HEK293 (cell line): Measurements from ENCODE around the gene DISP3.

Experiments
- CTCF ChIA-PET: fragments of 350-600 bp; formaldehyde crosslinking; extraction: SDS; loops from one replicate; lab custom pipeline; 2021; ENCODE audit warnings: antibody characterized with exemption; lab: Yijun Ruan, JAX
- POLR2A ChIA-PET: fragments of 300-600 bp; formaldehyde crosslinking; extraction: SDS; loops from one replicate; lab custom pipeline; 2020; ENCODE audit warnings: antibody characterized with exemption, inconsistent platforms; lab: Yijun Ruan, JAX
- H3K27ac ChIP-seq: fragments of 200-500 bp; sonication (Bioruptor generic); 2 replicates; pipeline ENCODE4 v1.5.1; 2014; ENCODE audit warnings: low read depth, low read length, control low read depth, inconsistent platforms; ENCODE audit errors: extremely low read depth
- H3K36me3 ChIP-seq, 2 experiments: fragments of 200-500 bp in 1 of 2; sonication (Bioruptor generic) in 1 of 2; 1 replicate in 1 of 2; 2 replicates in 1 of 2; pipeline ENCODE4 v1.5.1; 2014 to 2017; ENCODE audit warnings: inconsistent platforms in 2 of 2, low read length in 2 of 2; ENCODE audit not compliant: control insufficient read depth in 2 of 2, insufficient read depth in 1 of 2
- H3K4me1 ChIP-seq: fragments of 200-500 bp; sonication (Bioruptor generic); 2 replicates; pipeline ENCODE4 v1.5.1; 2014; ENCODE audit warnings: mild to moderate bottlenecking, low read length, inconsistent platforms; ENCODE audit not compliant: control insufficient read depth, insufficient read depth
- H3K4me3 ChIP-seq: 2 replicates; pipeline ENCODE4 v1.5.1; 2011; ENCODE audit warnings: low read depth, mild to moderate bottlenecking, control low read depth, low read length, moderate library complexity
- H3K9me3 ChIP-seq: fragments of 200-500 bp; sonication (Bioruptor generic); 2 replicates; pipeline ENCODE4 v1.5.1; 2014; ENCODE audit warnings: low read depth, low read length, inconsistent platforms; ENCODE audit not compliant: control insufficient read depth, insufficient read depth
- BCL11A ChIP-seq: fragments of 450-650 bp; formaldehyde crosslinking; IDR thresholded peaks from 2 replicates; pipeline ENCODE4 v1.5.1; 2016; ENCODE audit warnings: low read depth, missing biosample characterization, missing genetic modification characterization
- BCL6B ChIP-seq: fragments of 450-650 bp; formaldehyde crosslinking; IDR thresholded peaks from 2 replicates; pipeline ENCODE4 v1.5.1; 2017; ENCODE audit warnings: missing biosample characterization, missing genetic modification characterization
- GLI2 ChIP-seq: fragments of 450-650 bp; formaldehyde crosslinking; IDR thresholded peaks from 2 replicates; pipeline ENCODE4; 2017; ENCODE audit warnings: missing biosample characterization, missing genetic modification characterization, low read depth, borderline replicate concordance
- IKZF3 ChIP-seq: fragments of 450-650 bp; IDR thresholded peaks from 2 replicates; pipeline ENCODE4 v1.5.0; 2018; ENCODE audit warnings: missing biosample characterization, mild to moderate bottlenecking, missing genetic modification characterization, moderate library complexity
- INSM2 ChIP-seq: fragments of 450-650 bp; formaldehyde crosslinking; IDR thresholded peaks from 2 replicates; pipeline ENCODE4 v1.5.1; 2016; ENCODE audit warnings: missing biosample characterization, missing genetic modification characterization
- KLF17 ChIP-seq: fragments of 450-650 bp; formaldehyde crosslinking; IDR thresholded peaks from 2 replicates; pipeline ENCODE4 v1.5.1; 2016; ENCODE audit warnings: missing biosample characterization, missing genetic modification characterization
- KLF8 ChIP-seq: fragments of 450-650 bp; formaldehyde crosslinking; IDR thresholded peaks from 2 replicates; pipeline ENCODE4 v1.5.1; 2016; ENCODE audit warnings: missing biosample characterization, missing genetic modification characterization
- MEIS1 ChIP-seq: sonication (generic); formaldehyde crosslinking; IDR thresholded peaks from 2 replicates; pipeline ENCODE4 v1.8.1; 2022; ENCODE audit warnings: missing genetic modification reagents, mild to moderate bottlenecking, borderline replicate concordance
- WT1 ChIP-seq: fragments of 450-650 bp; formaldehyde crosslinking; IDR thresholded peaks from 2 replicates; pipeline ENCODE4 v1.5.1; 2016; ENCODE audit warnings: missing biosample characterization, missing genetic modification characterization
- YY2 ChIP-seq: fragments of 450-650 bp; formaldehyde crosslinking; IDR thresholded peaks from 2 replicates; pipeline ENCODE4 v1.5.1; 2016; ENCODE audit warnings: missing biosample characterization, missing genetic modification characterization
- ZBTB44 ChIP-seq: fragments of 450-650 bp; IDR thresholded peaks from 2 replicates; pipeline ENCODE4 v1.5.1; 2018; ENCODE audit warnings: missing biosample characterization, mild to moderate bottlenecking, missing genetic modification characterization
- ZBTB8A ChIP-seq: fragments of 450-650 bp; formaldehyde crosslinking; IDR thresholded peaks from 2 replicates; pipeline ENCODE4 v1.5.1; 2016; ENCODE audit warnings: missing biosample characterization, missing genetic modification characterization
- ZNF157 ChIP-seq: fragments of 450-650 bp; formaldehyde crosslinking; IDR thresholded peaks from 2 replicates; pipeline ENCODE4 v1.5.1; 2016; ENCODE audit warnings: missing biosample characterization, missing genetic modification characterization
- ZNF221 ChIP-seq: fragments of 450-650 bp; formaldehyde crosslinking; IDR thresholded peaks from 2 replicates; pipeline ENCODE4 v1.5.1; 2017; ENCODE audit warnings: missing biosample characterization, missing genetic modification characterization, borderline replicate concordance
- ZNF362 ChIP-seq: fragments of 450-650 bp; formaldehyde crosslinking; IDR thresholded peaks from 2 replicates; pipeline ENCODE4 v1.5.1; 2016; ENCODE audit warnings: missing biosample characterization, missing genetic modification characterization
- ZNF37A ChIP-seq: fragments of 450-650 bp; IDR thresholded peaks from 2 replicates; pipeline ENCODE4 v1.5.1; 2018; ENCODE audit warnings: missing biosample characterization, missing genetic modification characterization
- ZNF449 ChIP-seq: fragments of 450-650 bp; formaldehyde crosslinking; IDR thresholded peaks from 2 replicates; pipeline ENCODE4 v1.5.1; 2017; ENCODE audit warnings: missing biosample characterization, mild to moderate bottlenecking, missing genetic modification characterization, moderate library complexity
- ZNF48 ChIP-seq: fragments of 450-650 bp; formaldehyde crosslinking; IDR thresholded peaks from 2 replicates; pipeline ENCODE4 v1.5.1; 2016; ENCODE audit warnings: missing biosample characterization, missing genetic modification characterization
- ZNF501 ChIP-seq: fragments of 450-650 bp; formaldehyde crosslinking; IDR thresholded peaks from 2 replicates; pipeline ENCODE4 v1.5.1; 2016; ENCODE audit warnings: missing biosample characterization, missing genetic modification characterization
- ZNF529 ChIP-seq: fragments of 450-650 bp; formaldehyde crosslinking; IDR thresholded peaks from 2 replicates; pipeline ENCODE4 v1.5.1; 2017; ENCODE audit warnings: missing genetic modification characterization, missing biosample characterization; ENCODE audit not compliant: insufficient replicate concordance
- ZNF561 ChIP-seq: fragments of 450-650 bp; IDR thresholded peaks from 2 replicates; pipeline ENCODE4 v1.5.1; 2018; ENCODE audit warnings: missing biosample characterization, missing genetic modification characterization, borderline replicate concordance
- ZNF585B ChIP-seq: fragments of 450-650 bp; formaldehyde crosslinking; IDR thresholded peaks from 2 replicates; pipeline ENCODE4 v1.5.1; 2016; ENCODE audit warnings: missing biosample characterization, missing genetic modification characterization
- ZNF600 ChIP-seq: fragments of 450-650 bp; formaldehyde crosslinking; IDR thresholded peaks from 2 replicates; pipeline ENCODE4 v1.5.1; 2016; ENCODE audit warnings: missing biosample characterization, missing genetic modification characterization
- ZNF629 ChIP-seq: fragments of 450-650 bp; formaldehyde crosslinking; IDR thresholded peaks from 2 replicates; pipeline ENCODE4 v1.5.1; 2017; ENCODE audit warnings: missing biosample characterization, missing genetic modification characterization
- ZNF777 ChIP-seq: fragments of 450-650 bp; formaldehyde crosslinking; IDR thresholded peaks from 2 replicates; pipeline ENCODE4 v1.5.1; 2017; ENCODE audit warnings: missing biosample characterization, missing genetic modification characterization, borderline replicate concordance
- ZSCAN16 ChIP-seq: fragments of 450-650 bp; formaldehyde crosslinking; IDR thresholded peaks from 2 replicates; pipeline ENCODE4 v1.5.1; 2016; ENCODE audit warnings: missing biosample characterization, missing genetic modification characterization
- ZSCAN23 ChIP-seq: fragments of 450-650 bp; formaldehyde crosslinking; IDR thresholded peaks from 2 replicates; pipeline ENCODE4 v1.5.1; 2016; ENCODE audit warnings: missing biosample characterization, missing genetic modification characterization
- ZXDB ChIP-seq: fragments of 450-650 bp; formaldehyde crosslinking; IDR thresholded peaks from 2 replicates; pipeline ENCODE4 v1.5.1; 2016; ENCODE audit warnings: missing biosample characterization, missing genetic modification characterization

Gene DISP3

GRCh38 chr1:11505591-11506538 lies 26.9 kb downstream of the DISP3 start (continued):
- TF ChIP-seq BCL6B (tag by site-specific recombination), result no peak
- TF ChIP-seq IKZF3 (tag by site-specific recombination), result no peak
- TF ChIP-seq WT1, result no peak
- TF ChIP-seq ZNF37A (tag by site-specific recombination), result no peak
- TF ChIP-seq MEIS1 (CRISPR knock-in tag), result no peak
- TF ChIP-seq BCL11A (tag by site-specific recombination), result no peak
- no peak for TF ChIP-seq ZNF48
- no peak for TF ChIP-seq ZNF157 (tag by site-specific recombination)
- no peak for TF ChIP-seq ZSCAN16
- no peak for TF ChIP-seq ZNF629 (tag by site-specific recombination)
- TF ChIP-seq INSM2 (tag by site-specific recombination), result no peak
- TF ChIP-seq ZBTB8A (tag by site-specific recombination), result no peak
- no peak for TF ChIP-seq ZNF529 (tag by site-specific recombination)
- TF ChIP-seq, all 188 proteins: peak for 12

GRCh38 chr1:11507309-11507708 lies 28.4 kb downstream of the DISP3 start:
- ChIA-PET POLR2A (no interaction called here), CTCF (interaction anchor here (0.6 to 0.9 kb wide), 3 partner anchors 19 to 470 kb away, joined by 3 to 5 read pairs (median 3); no protein-coding TSS in a partner anchor)
- no peak for TF ChIP-seq ZNF501 (tag by site-specific recombination)
- no peak for TF ChIP-seq ZBTB8A (tag by site-specific recombination)
- no peak for TF ChIP-seq ZNF221 (tag by site-specific recombination)
- no peak for TF ChIP-seq ZNF777 (tag by site-specific recombination)
- no peak for TF ChIP-seq ZNF449 (tag by site-specific recombination)
- TF ChIP-seq ZNF362 (tag by site-specific recombination), result no peak
- no peak for TF ChIP-seq ZNF48
- no peak for TF ChIP-seq KLF8 (tag by site-specific recombination)
- no peak for TF ChIP-seq WT1
- no peak for TF ChIP-seq ZNF585B (tag by site-specific recombination)
- no peak for TF ChIP-seq KLF17 (tag by site-specific recombination)
- no peak for TF ChIP-seq ZNF600 (tag by site-specific recombination)
- no peak for TF ChIP-seq MEIS1 (CRISPR knock-in tag)
- TF ChIP-seq ZBTB44, result no peak
- no peak for TF ChIP-seq ZNF561
- no peak for TF ChIP-seq ZXDB (tag by site-specific recombination)
- TF ChIP-seq GLI2 (tag by site-specific recombination), result no peak
- no peak for TF ChIP-seq YY2
- no peak for TF ChIP-seq ZSCAN23 (tag by site-specific recombination)
- Histone ChIP-seq H3K4me1 (no peaks in the 10 kb centered on the region), H3K9me3 (no peaks in the 10 kb centered on the region), H3K36me3 (no peaks in the 10 kb centered on the region), H3K4me3 (no peak overlapping the region), H3K27ac (no peak overlapping the region)
